ENCODE data around the gene KCNJ10.

DNA sequence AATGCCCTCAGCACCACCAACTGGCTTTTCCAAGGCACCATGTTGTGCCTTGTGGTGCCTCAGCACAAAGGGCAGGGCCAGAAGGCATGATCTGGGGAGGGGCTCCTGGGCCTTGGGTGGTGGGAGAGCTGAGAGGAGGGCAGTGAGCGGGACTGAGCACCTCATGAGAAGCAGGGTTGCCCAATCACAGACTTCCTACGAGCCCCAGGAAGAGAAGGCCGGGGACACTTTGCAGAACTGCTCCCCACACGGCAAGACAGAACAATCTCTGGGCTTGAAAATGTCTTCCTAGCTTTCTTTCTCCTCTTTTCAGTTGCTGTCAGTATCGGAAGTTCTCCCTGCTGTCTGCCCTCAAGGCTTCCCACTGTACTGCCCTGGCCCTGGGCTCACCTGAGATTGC, 6.8 kb downstream of the KCNJ10 start:
- no peak for TF ChIP-seq CTCF (IDR thresholded peaks at IDR 0.05)
- no peak for TF ChIP-seq POLR2A (IDR thresholded peaks at IDR 0.05)
